Activated naive CD4-positive, alpha-beta T cell treated with Interleukin-2 at 50 U/mL for 16 hours (primary cell): Measurements from ENCODE around the gene GCNT1.
A peak's percentile ranks its signal among the peaks of the same experiment; 100 is the strongest.
"Not testable (repeated sequence)": the region's sequence is repeated elsewhere in the genome, so short reads cannot be mapped to it uniquely, and the experiment has no call there.

ENCODE experiments used
- DNase-seq: peaks from one replicate; pipeline ENCODE4 v3.0.0-alpha.2; 2020

Gene GCNT1

DNA sequence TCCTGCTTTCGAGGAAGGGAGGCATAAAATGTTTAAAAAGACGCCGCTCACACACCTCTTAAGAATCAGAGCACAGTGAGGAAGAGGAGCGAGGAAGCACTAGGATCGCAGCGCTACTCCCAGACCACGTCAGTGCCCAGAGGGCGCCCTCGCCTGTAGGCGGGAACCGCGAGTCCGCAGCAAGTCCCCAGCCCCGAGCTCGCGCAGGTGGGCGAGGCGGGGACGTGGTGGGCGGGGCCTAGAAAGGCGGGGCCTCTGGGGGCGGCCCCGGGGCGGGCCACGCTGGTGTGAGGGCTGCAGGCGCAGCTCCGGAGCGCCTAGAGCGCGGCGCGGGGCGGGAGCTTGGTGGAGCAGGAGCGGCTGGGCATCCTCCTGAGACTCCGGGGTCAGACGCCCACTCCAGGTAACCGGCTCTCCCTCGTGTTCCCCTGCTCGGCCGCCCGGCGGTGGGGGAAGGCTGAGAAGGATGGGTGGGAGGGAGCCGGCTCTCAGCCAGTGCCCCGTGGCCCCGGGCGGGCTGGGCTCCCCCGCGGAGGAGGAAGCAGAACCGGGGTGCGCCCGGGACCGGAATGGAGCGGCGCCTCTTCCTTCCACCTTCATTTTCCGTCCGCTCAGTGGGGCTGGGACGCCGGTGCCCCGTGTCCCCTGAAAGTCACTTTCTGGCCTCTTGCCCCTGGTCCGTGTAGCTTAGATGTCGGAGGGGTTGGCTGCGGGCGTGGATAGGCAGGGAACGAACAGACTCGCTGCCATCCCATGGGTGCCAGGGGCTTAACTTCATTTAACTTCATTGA lies at the start of gene GCNT1:
TSS of gene GCNT1 (plus strand) at position 280 of the 791 bp plus-strand sequence. CDS start 43,200 bp downstream, outside the sequence.
- DNase-seq = peak; percentile 91

GRCh38 chr9:76412638-76413037 lies 46.3 kb upstream of the GCNT1 start:
- DNase-seq = no peak

GRCh38 chr9:76413658-76414057 lies 45.3 kb upstream of the GCNT1 start:
- no peak for DNase-seq

- no peak for DNase-seq
Observed at GRCh38 chr9:76414661-76415060, 44.3 kb upstream of the GCNT1 start.

DNA sequence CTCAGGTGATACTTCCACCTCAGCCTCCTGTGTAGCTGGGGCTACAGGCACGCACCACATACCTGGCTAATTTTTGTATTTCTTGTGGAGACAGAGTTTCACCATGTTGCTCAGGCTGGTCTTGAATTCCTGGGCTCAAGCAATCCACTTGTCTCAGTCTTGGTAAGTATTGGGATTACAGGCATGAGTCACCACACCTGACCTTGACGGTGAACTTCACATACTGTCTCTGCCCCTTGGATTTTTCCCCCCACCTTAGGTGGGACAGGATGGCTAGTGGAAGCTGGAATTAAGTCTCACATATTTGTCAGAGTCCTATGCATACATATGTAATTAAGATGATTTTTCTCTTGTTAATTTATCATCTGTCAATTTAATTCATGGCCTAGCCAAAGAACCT lies 43.8 kb upstream of the GCNT1 start:
- DNase-seq = no peak

DNA sequence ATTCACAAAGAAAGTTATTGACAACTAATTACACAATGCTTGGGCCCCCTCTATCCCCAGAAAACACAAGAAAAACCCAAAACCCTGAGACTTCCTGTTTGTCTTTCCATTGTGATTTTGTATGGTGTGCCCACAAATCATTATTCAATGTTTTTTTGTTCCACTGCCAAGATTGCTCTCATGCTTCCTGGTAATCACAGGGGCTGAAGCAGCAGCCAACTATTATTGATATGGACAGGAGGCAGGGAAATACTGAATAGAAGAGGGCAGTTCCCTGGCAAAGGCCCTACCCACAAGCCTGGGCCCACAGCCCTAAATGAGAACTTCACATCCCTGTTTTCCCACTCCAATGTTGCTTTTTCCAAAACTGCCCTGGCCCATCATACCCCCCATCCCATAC lies 43.3 kb upstream of the GCNT1 start:
- no peak for DNase-seq

DNA sequence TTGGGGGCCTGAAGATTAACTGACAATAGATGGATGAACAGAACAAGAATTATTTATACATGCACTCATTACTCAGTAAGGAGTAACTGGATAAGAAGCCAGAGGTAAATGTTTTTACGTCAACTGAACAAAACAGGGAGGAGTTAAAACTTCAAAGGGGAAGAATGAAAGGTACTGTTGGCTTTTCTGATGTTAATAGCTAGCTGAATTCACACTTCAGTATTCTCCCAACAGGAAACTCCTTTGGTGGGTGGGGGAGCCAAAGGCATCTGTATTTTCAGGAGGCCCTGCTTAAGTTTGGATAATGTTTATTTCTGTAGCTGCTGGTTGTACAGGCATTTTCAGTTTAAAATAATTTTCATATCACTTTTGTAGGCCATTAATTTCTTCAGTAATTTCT lies 41.6 kb upstream of the GCNT1 start:
- no peak for DNase-seq

GRCh38 chr9:76419782-76420380 lies 39.1 kb upstream of the GCNT1 start:
- no peak for DNase-seq

DNA sequence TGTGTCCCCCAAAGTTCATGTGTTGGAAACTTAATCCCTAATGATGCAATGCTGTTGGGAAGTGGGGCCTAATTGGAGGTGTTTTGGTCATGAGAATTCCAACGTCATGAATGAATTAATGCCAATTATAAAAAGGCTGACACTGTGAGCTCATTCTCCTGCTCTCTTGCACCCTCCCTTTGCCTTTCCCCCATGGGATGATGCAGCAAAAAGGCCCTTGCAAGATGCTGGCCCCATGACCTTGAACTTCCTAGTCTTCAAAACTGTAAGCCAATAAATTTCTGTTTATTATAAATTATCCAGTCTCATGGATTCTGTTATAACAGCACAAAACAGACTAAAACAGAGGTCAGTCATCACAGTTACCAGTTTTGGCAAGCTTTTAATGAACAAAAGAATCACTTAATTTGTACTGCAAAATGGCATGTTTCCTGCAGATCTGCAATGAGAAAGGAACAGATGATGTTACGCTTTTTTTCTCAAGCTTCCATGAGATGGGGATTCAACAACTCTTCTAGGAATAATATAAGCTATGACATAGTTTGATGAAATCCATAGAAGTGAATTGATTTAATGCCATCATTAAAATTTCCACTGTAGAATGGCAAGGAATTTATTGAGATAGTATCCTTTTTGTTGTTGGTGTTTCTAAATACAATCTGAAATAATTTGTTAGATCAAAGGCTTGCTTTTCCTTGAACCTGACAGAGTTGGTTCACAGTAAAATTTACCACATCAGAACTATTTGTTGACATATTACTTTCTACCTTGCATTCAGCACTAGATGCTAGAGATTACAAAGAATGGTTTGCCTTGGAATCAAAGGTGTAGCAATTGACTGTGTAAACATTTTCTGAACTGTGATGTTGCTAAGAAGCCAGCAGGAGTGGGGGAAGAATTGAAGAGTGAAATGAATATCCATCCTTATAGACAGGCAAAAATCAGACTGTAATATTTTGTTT lies 35.5 kb upstream of the GCNT1 start:
- no peak for DNase-seq

- no peak for DNase-seq
Observed at GRCh38 chr9:76424491-76424890, 34.5 kb upstream of the GCNT1 start.

- DNase-seq = no peak
Observed at GRCh38 chr9:76425677-76426453, 33.1 kb upstream of the GCNT1 start.

- DNase-seq = no peak
Observed at GRCh38 chr9:76426807-76427419, 32.1 kb upstream of the GCNT1 start.

- no peak for DNase-seq
Observed at GRCh38 chr9:76431601-76432000, 27.4 kb upstream of the GCNT1 start.

DNA sequence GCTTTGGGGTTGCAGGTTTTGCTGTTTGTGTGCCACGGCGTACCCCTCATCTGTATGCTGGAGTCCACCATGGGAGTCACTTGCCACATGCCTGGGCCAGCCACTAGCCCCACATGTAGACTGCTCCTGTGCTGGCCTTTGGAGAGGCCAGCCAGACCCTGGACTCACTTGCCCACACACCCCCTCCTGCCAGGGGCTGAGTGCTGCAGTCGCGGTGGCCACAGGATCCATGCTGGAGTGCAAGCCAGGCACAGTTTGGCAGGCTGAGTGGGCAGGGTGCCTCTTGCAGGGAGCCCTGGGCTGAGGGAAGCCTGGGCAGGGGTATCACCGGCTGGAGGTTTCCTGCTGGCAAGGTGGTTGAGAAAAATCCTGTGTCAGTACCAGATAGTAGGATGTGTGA lies 25.6 kb upstream of the GCNT1 start:
- DNase-seq = no peak

DNA sequence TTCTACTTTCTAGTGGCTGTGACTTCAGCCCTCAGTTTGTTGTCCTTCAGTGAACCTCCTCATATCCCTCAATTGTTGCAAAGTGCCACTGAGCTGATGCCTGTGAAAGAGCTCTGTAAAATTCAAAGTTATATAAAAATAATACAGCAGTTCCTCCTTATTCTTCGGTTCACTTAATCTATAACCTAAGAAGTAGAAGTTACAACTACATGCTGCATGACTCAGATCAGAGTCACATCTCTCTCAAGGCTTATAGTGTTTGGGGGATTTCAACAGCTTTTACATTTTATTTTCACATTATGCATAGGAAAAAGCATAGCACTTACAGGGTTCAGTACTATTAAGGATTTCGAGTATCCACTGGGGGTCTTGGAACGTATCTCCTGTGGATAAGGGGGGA lies 25.1 kb upstream of the GCNT1 start:
- DNase-seq = no peak

- DNase-seq = not testable (repeated sequence)
Observed at GRCh38 chr9:76434897-76435296, 24.1 kb upstream of the GCNT1 start.

DNA sequence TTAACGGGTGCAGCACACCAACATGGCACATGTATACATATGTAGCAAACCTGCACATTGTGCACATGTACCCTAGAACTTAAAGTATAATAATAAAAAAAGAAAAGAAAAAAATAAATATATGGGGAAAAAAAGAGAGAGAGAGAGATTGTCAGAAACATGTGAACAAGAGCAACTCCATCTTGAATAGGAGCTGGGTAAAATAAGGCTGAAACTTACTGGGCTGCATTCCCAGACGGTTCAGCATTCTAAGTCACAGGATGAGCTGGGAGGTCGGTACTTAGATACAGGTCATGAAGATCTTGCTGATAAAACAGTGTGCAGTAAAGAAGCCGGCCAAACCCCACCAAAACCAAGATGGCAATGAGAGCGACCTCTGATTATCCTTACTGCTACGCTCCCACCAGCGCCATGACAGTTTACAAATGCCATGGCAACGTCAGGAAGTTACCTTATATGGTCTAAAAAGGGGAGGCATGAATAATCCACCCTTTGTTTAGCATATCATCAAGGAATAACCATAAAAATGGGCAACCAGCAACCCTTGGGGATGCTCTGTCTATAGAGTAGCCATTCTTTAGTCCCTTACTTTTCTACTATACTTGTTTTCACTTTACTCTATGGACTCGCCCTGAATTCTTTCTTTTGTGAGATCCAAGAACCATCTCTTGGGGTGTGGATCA lies 21.8 kb upstream of the GCNT1 start:
- not testable (repeated sequence) for DNase-seq

DNA sequence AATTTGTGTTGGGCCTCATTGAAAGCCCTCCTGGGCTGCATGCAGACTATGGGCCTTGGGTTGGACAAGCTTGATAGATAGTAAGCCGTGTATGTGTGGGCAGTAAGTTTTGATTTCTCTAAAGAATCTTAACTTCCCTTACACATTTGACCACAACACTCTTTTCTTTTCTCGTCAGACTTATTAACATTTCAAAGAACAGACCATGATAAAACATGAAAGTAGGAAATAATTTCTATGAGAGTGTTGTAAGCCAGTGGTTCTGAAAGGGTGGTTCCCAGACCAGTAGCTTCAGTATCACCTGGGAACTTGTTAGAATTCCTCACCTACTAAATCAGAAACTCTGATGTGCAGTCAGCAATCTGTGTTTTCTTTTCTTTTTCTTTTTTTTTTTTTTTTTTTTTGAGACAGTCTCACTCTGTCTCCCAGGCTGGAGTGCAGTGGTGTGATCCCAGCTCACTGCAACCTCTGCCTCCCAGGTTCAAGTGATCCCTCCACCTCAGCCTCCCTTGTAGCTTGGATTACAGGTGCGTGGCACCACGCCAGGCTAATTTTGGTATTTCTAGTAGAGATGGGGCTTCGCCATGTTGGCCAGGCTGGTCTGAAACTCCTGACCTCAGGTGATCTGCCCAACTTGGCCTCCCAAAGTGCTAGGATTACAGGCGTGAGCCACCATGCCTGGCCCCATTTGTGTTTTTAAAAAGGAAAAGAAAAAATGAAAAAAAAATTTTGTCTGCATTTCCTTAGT lies 20.0 kb upstream of the GCNT1 start:
- DNase-seq = no peak

DNA sequence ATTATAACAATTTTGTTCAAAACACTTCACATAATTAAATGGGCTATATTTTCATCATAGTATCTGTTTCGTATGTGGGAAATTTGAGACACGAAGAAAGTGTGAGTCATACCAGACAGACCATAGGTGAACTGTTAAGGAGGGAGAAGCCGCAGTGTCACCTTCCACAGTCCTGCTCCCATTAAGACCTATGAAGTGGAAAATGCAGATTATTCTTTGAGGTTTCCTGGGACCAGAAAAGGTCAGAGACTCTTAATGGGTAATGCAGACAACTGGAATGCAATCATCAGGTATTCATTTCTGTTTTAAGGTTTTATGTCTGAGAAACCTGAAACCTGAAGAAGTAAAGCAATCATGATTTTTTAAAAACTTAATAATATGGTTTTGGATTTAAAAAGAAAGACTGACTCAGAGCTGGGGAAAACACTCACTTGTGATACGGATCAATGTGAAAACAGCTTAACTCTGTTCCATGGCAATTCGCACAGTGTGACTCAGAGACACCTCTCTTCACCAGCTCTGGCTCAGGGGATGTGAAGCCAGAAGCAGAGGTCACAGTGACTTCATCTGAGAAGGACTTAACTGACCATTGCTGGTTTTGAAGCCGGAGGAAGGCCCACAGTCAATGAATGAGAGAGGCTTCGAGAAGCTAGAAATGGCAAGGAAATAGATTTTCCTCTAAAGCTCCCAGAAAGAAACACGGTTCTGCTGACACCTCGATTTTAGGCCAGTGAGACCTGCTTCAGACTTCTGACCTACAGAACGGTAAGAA lies 17.2 kb upstream of the GCNT1 start:
- DNase-seq = peak; percentile 56

- no peak for DNase-seq
Observed at GRCh38 chr9:76443887-76444286, 15.1 kb upstream of the GCNT1 start.
